ENCODE measurements around the gene COL20A1.

DNA sequence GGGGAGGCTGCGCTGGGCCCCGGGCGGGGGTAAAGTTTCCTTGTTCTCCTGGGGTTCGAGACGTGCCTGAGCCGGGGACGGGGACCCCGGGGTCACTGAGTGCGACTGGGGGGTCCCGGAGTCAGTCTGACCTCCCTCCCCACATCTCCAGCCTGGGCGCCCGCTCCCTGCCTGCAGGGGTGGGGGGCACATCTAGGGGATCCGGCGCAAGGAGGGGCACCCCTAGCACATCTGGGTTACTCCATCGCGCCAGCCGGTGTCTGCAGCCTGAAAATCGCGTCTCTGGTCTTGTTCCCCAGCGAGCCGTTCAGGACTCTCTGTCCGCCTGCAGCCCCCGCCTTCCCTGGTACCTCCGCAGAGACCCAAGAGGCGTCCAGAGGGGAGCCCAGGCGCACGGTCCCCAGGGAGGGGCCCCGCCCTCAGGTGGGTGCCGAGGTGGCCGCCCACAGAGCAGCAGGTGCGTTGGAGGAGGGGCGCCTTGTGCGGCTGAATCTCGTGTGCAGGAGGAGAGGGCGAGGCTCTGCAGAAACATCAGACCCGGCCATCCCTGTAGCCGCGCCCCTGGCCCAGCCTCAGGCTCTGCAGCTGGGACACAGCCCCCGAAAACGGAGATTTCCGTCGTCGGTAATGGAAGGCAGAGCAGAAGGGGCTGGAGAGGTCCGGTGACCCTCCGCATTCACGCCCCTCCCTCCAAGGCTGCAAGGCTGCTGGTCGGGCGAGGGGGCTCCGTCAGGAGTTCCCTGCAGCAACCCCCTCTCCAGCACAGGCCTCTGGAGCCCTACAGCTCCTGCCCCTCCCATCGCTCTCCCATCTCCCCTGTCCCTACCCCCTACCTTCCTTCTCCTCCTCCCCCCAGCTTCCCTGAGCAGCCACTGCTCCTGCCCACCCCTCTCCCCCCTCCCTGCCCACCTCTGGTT lies 68.8 kb downstream of the COL20A1 start:
- TF ChIP-seq POLR2AphosphoS5 (IDR thresholded peaks at IDR 0.05) (no peak), POLR2A (IDR thresholded peaks at IDR 0.05) (no peak), CTCF (IDR thresholded peaks at IDR 0.05) (no peak), EP300 (IDR thresholded peaks at IDR 0.05) (no peak)

Data from sigmoid colon (tissue), 4 donors.